Nephron (organoid): ENCODE data around the gene ODAD4.

Experiments
- H3K27ac Mint-ChIP-seq, 3 experiments: 2 replicates each; pipeline ENCODE4 v1.8.0; 2020; ENCODE audit warnings: mixed read lengths in 3 of 3, mild to moderate bottlenecking in 2 of 3, moderate library complexity in 1 of 3
- H3K27me3 Mint-ChIP-seq: 2 replicates; pipeline ENCODE4 v1.8.0; 2021; ENCODE audit warnings: low read depth, mild to moderate bottlenecking, moderate library complexity, mixed read lengths
- H3K36me3 Mint-ChIP-seq: 2 replicates; pipeline ENCODE4 v1.8.0; 2020; ENCODE audit warnings: low read depth, mixed read lengths
- H3K4me1 Mint-ChIP-seq: 2 replicates; pipeline ENCODE4 v1.8.0; 2020; ENCODE audit warnings: mixed read lengths
- H3K4me3 Mint-ChIP-seq, 3 experiments: 2 replicates each; pipeline ENCODE4 v1.8.0; 2020; ENCODE audit warnings: mild to moderate bottlenecking in 3 of 3, mixed read lengths in 3 of 3, moderate library complexity in 2 of 3
- H3K9me3 Mint-ChIP-seq: 2 replicates; pipeline ENCODE4 v1.8.0; 2020; ENCODE audit warnings: mixed read lengths
- CTCF ChIP-seq, 3 experiments: fragments of 200-600 bp; sonication (generic); IDR thresholded peaks; one replicate each; pipeline ENCODE4 v1.5.0; 2021; ENCODE audit warnings: antibody characterized with exemption in 3 of 3; ENCODE audit not compliant: unreplicated experiment in 3 of 3

ODAD4 gene

DNA sequence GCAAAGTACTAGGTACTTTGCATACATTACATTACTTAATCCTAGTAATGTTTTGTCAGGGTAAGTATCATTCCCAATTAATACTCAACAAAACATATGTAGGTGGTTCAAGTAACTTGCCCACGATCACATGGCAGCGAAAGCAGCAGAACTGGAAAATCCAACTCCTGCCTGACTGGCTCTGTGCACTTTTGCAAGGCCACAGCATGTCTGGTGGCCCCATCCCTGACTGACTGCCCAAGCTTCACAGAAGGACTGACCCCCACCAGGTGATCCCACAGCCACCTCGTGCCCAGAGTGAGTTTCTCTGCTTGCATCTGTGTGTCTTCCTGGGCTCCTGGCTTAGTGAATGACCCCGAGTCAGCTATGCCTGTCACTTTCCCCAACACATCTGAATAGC is 47.6 kb downstream of the ODAD4 start:
- H3K4me1 Mint-ChIP-seq: peaks cover 11% of the 10 kb centered on the region
- no peak for TF ChIP-seq CTCF (IDR thresholded peaks at IDR 0.05; ENCODE audit: unreplicated experiment in 3 of 3)
- H3K9me3 Mint-ChIP-seq: no peaks in the 10 kb centered on the region
- H3K27ac Mint-ChIP-seq: no peak overlapping the region
- H3K27me3 Mint-ChIP-seq: no peaks in the 10 kb centered on the region
- H3K4me3 Mint-ChIP-seq: no peak overlapping the region
- peaks cover 74% of the 10 kb centered on the region for H3K36me3 Mint-ChIP-seq

DNA sequence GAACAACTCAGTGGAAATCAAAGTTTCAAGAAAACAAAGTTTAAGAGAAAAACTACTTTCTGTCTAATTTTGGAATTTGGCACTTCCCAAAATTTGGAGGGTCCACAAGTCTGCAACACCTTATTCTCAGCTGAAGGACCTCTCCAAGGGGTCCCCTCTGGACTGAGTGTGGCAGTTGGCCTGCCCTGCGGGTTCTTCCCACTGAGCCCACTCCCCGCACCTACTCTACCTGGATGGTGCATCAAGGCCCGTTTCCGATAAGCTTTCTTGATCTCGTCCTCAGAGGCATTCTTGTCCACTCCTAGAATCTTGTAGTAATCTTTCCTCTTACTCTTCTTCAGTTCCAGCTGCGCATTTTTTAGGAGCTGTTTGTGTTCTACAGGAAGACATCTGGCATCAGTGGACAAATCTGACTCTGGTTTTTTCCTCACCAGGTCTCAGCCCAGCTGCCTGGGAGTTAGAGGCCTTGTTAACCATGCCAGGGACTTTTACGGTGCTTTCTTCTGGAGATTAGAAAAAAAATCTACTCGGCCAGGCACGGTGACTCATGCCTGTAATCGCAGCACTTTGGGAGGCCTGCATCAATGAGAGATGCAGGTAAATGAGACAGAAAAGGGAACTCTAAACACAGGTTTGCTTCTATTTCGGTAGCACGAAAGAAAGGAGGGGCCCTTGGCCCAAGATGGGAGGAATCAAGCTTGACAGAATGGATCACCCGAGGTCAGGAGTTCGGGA is 51.8 kb downstream of the ODAD4 start:
- Mint-ChIP-seq H3K36me3 (peaks cover 73% of the 10 kb centered on the region), H3K27ac (peak overlapping the region in 1 of 3 experiments; percentile 28), H3K27me3 (no peaks in the 10 kb centered on the region), H3K4me1 (peaks cover 21% of the 10 kb centered on the region), H3K4me3 (no peak overlapping the region), H3K9me3 (no peaks in the 10 kb centered on the region)
- no peak for TF ChIP-seq CTCF (IDR thresholded peaks at IDR 0.05; ENCODE audit: unreplicated experiment in 3 of 3)

DNA sequence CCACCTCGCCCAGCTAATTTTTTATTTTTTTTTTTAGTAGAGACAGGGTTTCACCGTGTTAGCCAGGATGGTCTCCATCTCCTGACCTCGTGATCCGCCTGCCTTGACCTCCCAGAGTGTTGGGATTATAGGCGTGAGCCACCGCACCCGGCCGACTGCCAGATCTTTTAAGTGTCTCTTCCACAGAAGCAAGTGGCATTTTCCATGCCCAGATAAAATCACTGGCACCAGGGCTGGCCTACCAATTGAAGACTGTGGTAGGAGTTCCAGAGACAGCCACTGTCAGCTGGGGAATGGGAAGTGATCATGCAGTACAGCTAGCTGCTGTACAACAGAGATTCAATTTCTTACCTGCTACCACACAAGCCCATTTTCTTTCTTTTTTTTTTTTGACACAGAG is 54.0 kb downstream of the ODAD4 start:
- Mint-ChIP-seq H3K27ac (no peak overlapping the region), H3K9me3 (no peaks in the 10 kb centered on the region), H3K4me1 (peaks cover 32% of the 10 kb centered on the region)

DNA sequence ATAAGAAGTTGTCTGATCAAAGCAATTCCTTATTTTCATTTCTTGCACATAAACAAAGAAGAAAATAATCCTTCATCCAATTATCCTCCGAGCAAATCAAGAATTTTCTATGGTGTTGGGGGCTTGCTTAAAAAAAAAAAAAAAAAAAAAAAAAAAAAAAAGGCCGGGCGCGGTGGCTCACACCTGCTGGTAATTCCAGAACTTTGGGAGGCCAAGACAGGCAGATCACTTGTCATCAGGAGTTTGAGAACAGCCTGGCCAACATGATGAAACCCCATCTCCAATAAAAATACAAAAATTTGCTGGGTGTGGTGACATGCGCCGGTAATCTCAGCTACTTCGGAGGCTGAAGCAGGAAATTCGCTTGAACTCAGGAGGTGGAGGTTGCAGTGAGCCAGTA is 55.5 kb downstream of the ODAD4 start:
- Mint-ChIP-seq H3K4me1 (peaks cover 34% of the 10 kb centered on the region), H3K9me3 (no peaks in the 10 kb centered on the region), H3K27ac (peak overlapping the region in 2 of 3 experiments; percentile 52 to 61), H3K4me3 (no peak overlapping the region), H3K36me3 (peaks cover 76% of the 10 kb centered on the region), H3K27me3 (no peaks in the 10 kb centered on the region)
- no peak for TF ChIP-seq CTCF (IDR thresholded peaks at IDR 0.05; ENCODE audit: unreplicated experiment in 3 of 3)

More for the DNA sequence above, 54.0 kb downstream of the ODAD4 start:
- no peak overlapping the region for H3K4me3 Mint-ChIP-seq
- no peak for TF ChIP-seq CTCF (IDR thresholded peaks at IDR 0.05; ENCODE audit: unreplicated experiment in 3 of 3)
- H3K27me3 Mint-ChIP-seq: no peaks in the 10 kb centered on the region
- H3K36me3 Mint-ChIP-seq: peaks cover 79% of the 10 kb centered on the region

GRCh38 chr17:41986634-41987033 is 56.2 kb downstream of the ODAD4 start:
- H3K9me3 Mint-ChIP-seq: no peaks in the 10 kb centered on the region
- H3K4me1 Mint-ChIP-seq: peaks cover 41% of the 10 kb centered on the region
- no peak for TF ChIP-seq CTCF (IDR thresholded peaks at IDR 0.05; ENCODE audit: unreplicated experiment in 3 of 3)
- no peak overlapping the region for H3K4me3 Mint-ChIP-seq
- no peaks in the 10 kb centered on the region for H3K27me3 Mint-ChIP-seq
- H3K27ac Mint-ChIP-seq: peak overlapping the region in 2 of 3 experiments; percentile 52 to 61
- peaks cover 78% of the 10 kb centered on the region for H3K36me3 Mint-ChIP-seq

- H3K27me3 Mint-ChIP-seq: no peaks in the 10 kb centered on the region
- no peak overlapping the region for H3K4me3 Mint-ChIP-seq
- peak overlapping the region in 1 of 3 experiments; percentile 52 for H3K27ac Mint-ChIP-seq
- peaks cover 76% of the 10 kb centered on the region for H3K36me3 Mint-ChIP-seq
- H3K9me3 Mint-ChIP-seq: no peaks in the 10 kb centered on the region
- peaks cover 45% of the 10 kb centered on the region for H3K4me1 Mint-ChIP-seq
- no peak for TF ChIP-seq CTCF (IDR thresholded peaks at IDR 0.05; ENCODE audit: unreplicated experiment in 3 of 3)
These were observed 57.2 kb downstream of the ODAD4 start for GRCh38 chr17:41987642-41988041.
